Measurements from ENCODE around the gene AUTS2. TPM values are rescaled to one million over a fixed set of nuclear protein-coding genes. Genes with fewer than 3 reads are reported as not detected.

The AUTS2 gene
- total and polyA plus RNA-seq, 4 donors = 4.9 to 24.4 (median 7.0) TPM

DNA sequence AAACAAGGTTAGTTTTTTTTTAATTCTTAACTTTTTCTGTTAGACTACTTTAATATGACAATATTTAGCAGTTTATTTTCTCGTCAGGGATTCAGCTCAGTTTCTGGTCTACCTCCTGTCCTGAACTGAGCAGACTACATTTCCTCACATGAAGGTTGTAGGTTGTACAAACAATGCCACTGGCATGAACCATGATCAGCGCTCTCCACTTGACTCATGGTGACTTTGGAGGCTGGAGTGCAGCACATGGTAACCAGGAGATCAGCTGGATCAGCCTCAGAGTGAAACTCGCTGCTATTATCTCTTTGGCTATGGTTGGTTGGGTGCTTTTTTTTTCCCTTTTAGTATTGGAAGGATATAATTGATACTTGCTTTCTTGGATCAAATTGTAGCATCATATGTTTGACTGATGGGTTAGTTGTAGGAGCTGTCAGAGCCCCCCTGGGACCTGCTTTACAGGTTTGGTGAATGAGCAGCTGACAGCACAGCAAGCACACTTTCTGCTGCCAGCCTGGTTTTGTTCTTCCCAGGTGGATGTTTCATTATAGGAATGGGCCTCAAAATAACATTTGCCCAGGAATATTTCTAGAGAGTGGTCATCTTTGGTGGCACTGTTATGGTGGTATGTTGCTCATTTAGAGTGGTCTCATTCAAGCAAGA lies 556.4 kb downstream of the AUTS2 start (continued):
- TF ChIP-seq, protein P1, sequence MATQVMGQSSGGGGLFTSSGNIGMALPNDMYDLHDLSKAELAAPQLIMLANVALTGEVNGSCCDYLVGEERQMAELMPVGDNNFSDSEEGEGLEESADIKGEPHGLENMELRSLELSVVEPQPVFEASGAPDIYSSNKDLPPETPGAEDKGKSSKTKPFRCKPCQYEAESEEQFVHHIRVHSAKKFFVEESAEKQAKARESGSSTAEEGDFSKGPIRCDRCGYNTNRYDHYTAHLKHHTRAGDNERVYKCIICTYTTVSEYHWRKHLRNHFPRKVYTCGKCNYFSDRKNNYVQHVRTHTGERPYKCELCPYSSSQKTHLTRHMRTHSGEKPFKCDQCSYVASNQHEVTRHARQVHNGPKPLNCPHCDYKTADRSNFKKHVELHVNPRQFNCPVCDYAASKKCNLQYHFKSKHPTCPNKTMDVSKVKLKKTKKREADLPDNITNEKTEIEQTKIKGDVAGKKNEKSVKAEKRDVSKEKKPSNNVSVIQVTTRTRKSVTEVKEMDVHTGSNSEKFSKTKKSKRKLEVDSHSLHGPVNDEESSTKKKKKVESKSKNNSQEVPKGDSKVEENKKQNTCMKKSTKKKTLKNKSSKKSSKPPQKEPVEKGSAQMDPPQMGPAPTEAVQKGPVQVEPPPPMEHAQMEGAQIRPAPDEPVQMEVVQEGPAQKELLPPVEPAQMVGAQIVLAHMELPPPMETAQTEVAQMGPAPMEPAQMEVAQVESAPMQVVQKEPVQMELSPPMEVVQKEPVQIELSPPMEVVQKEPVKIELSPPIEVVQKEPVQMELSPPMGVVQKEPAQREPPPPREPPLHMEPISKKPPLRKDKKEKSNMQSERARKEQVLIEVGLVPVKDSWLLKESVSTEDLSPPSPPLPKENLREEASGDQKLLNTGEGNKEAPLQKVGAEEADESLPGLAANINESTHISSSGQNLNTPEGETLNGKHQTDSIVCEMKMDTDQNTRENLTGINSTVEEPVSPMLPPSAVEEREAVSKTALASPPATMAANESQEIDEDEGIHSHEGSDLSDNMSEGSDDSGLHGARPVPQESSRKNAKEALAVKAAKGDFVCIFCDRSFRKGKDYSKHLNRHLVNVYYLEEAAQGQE (IDR thresholded peaks at IDR 0.05) = no peak

DNA sequence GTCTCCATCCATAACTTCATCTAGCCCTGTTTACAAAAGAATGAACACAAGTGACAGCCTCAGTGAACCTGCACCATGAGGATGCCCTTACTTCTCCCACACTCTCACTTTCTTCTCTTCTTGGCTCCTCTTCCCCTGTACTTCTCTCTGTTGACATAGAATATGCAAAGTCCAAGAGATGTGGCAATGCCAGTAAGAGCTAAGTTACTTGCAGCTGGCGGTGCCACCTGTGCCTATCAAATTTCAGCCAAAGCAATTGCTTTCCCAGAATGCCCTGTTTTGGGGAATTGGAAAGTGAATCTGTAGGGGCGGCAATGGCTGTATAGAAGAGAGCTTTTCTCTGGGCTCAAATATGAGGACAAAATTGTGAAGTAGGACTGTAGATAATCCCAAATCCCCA lies 557.8 kb downstream of the AUTS2 start:
- 75% methylated on average over 2 of the region's 2 CpGs for WGBS
- no peak for DNase-seq (ENCODE audit: low spot score)
- TF ChIP-seq JUND (IDR thresholded peaks at IDR 0.05) (no peak), YY1 (IDR thresholded peaks at IDR 0.05) (no peak), HNF4A (conservative IDR thresholded peaks at IDR 0.05) (peak in 1 of 2 donors; percentile 39), EGR1 (IDR thresholded peaks at IDR 0.05; ENCODE audit: low read depth in 2 of 2) (no peak), HNF4G (IDR thresholded peaks at IDR 0.05) (no peak)

DNA sequence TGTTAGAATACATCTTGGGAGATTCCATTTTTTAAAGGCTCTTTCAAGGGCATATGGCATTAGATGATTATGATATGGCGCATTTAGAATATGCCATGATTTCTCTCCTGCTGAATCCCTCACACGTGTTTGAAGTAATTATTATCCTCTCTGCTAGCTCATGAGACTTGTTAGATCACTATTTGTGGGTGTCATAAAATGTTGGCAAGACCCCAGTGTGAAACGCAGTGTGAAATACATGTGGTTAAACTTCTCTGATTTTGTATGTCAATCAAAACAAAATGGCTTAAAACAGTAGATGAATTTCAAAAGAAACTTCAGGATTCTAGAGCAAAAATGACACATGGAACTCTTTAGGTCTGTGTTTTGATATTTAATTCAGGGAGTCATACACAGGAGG lies 560.8 kb downstream of the AUTS2 start:
- DNase-seq (ENCODE audit: low spot score) = no peak
- Histone ChIP-seq H3K27ac (ENCODE audit: low read depth in 1 of 2, low read length in 2 of 2) (no peak overlapping the region), H3K9ac (ENCODE audit: low read depth in 1 of 2, low read length in 2 of 2) (no peak overlapping the region), H3K4me3 (ENCODE audit: low read depth in 1 of 3, low read length in 3 of 3) (no peak overlapping the region), H3K36me3 (ENCODE audit: control insufficient read depth in 4 of 4, insufficient read depth in 3 of 4, low read depth in 1 of 4, low read length in 3 of 4) (no peaks in the 10 kb centered on the region), H3K27me3 (ENCODE audit: control insufficient read depth in 4 of 4, insufficient read depth in 4 of 4, low read length in 3 of 4) (no peaks in the 10 kb centered on the region), H3K9me3 (ENCODE audit: control insufficient read depth in 4 of 4, low read length in 3 of 4) (no peaks in the 10 kb centered on the region), H3K4me1 (ENCODE audit: control insufficient read depth in 4 of 4, insufficient read depth in 4 of 4, low read length in 3 of 4) (no peaks in the 10 kb centered on the region)
- 84% methylated on average over 3 of the region's 3 CpGs for WGBS
- TF ChIP-seq EGR1 (IDR thresholded peaks at IDR 0.05; ENCODE audit: low read depth in 2 of 2) (no peak), FOXA1 (IDR thresholded peaks at IDR 0.05) (no peak), TAF1 (conservative IDR thresholded peaks at IDR 0.05) (no peak)
- TF ChIP-seq, protein P2, sequence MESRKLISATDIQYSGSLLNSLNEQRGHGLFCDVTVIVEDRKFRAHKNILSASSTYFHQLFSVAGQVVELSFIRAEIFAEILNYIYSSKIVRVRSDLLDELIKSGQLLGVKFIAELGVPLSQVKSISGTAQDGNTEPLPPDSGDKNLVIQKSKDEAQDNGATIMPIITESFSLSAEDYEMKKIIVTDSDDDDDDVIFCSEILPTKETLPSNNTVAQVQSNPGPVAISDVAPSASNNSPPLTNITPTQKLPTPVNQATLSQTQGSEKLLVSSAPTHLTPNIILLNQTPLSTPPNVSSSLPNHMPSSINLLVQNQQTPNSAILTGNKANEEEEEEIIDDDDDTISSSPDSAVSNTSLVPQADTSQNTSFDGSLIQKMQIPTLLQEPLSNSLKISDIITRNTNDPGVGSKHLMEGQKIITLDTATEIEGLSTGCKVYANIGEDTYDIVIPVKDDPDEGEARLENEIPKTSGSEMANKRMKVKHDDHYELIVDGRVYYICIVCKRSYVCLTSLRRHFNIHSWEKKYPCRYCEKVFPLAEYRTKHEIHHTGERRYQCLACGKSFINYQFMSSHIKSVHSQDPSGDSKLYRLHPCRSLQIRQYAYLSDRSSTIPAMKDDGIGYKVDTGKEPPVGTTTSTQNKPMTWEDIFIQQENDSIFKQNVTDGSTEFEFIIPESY (IDR thresholded peaks at IDR 0.05) = no peak
- TF ChIP-seq, protein P1 (IDR thresholded peaks at IDR 0.05) = no peak

More for the DNA sequence above, 557.8 kb downstream of the AUTS2 start:
- Histone ChIP-seq H3K36me3 (ENCODE audit: control insufficient read depth in 4 of 4, insufficient read depth in 3 of 4, low read depth in 1 of 4, low read length in 3 of 4) (no peaks in the 10 kb centered on the region), H3K4me1 (ENCODE audit: control insufficient read depth in 4 of 4, insufficient read depth in 4 of 4, low read length in 3 of 4) (no peaks in the 10 kb centered on the region), H3K9ac (ENCODE audit: low read depth in 1 of 2, low read length in 2 of 2) (no peak overlapping the region), H3K9me3 (ENCODE audit: control insufficient read depth in 4 of 4, low read length in 3 of 4) (peaks cover 0 to 3% (median 0%) of the 10 kb centered on the region in 4 donors), H3K27me3 (ENCODE audit: control insufficient read depth in 4 of 4, insufficient read depth in 4 of 4, low read length in 3 of 4) (no peaks in the 10 kb centered on the region), H3K27ac (ENCODE audit: low read depth in 1 of 2, low read length in 2 of 2) (no peak overlapping the region), H3K4me3 (ENCODE audit: low read depth in 1 of 3, low read length in 3 of 3) (no peak overlapping the region)
